Neuronal stem cell (in vitro differentiated cells): Measurements from ENCODE around the gene DOCK4.

Source experiments
- DNase-seq: peaks from one replicate; pipeline ENCODE4 v3.0.0-alpha.2; 2013; ENCODE audit warnings: low spot score
- H2AFZ ChIP-seq: one replicate; pipeline ENCODE4 v1.6.1; 2013; ENCODE audit warnings: mild to moderate bottlenecking, low read length, inconsistent platforms
- H2AK5ac ChIP-seq: 2 replicates; pipeline ENCODE4 v1.6.1; 2013; ENCODE audit warnings: low read depth, mild to moderate bottlenecking, inconsistent platforms, low read length, moderate library complexity, mixed read lengths
- H2BK120ac ChIP-seq: 2 replicates; pipeline ENCODE4 v1.6.1; 2013; ENCODE audit warnings: low read depth, mild to moderate bottlenecking, inconsistent platforms, low read length, moderate library complexity, mixed read lengths
- H2BK12ac ChIP-seq: one replicate; pipeline ENCODE4 v1.6.1; 2013; ENCODE audit warnings: low read length, inconsistent platforms
- H2BK15ac ChIP-seq: 2 replicates; pipeline ENCODE4 v1.6.1; 2013; ENCODE audit warnings: mild to moderate bottlenecking, low read length, inconsistent platforms, mixed read lengths
- H2BK5ac ChIP-seq: one replicate; pipeline ENCODE4 v1.6.1; 2013; ENCODE audit warnings: inconsistent platforms, mild to moderate bottlenecking, low read length, moderate library complexity
- H3K14ac ChIP-seq: one replicate; pipeline ENCODE4 v1.6.1; 2013; ENCODE audit warnings: low read length, inconsistent platforms
- H3K18ac ChIP-seq: 2 replicates; pipeline ENCODE4 v1.6.1; 2013; ENCODE audit warnings: low read length, inconsistent platforms
- H3K23ac ChIP-seq: 2 replicates; pipeline ENCODE4 v1.6.1; 2013; ENCODE audit warnings: low read depth, mild to moderate bottlenecking, mixed read lengths, low read length, inconsistent platforms; ENCODE audit not compliant: poor library complexity
- H3K27ac ChIP-seq: replicated peaks from 3 replicates; pipeline ENCODE4 v1.5.1; 2013; ENCODE audit warnings: low read length, inconsistent platforms
- H3K27me3 ChIP-seq, 3 experiments: 2 replicates each; pipeline ENCODE4 v1.6.1; 2013; ENCODE audit warnings: low read length in 3 of 3, mild to moderate bottlenecking in 2 of 3, inconsistent platforms in 1 of 3, low read depth in 1 of 3, mixed read lengths in 1 of 3, moderate library complexity in 1 of 3; ENCODE audit not compliant: control insufficient read depth in 3 of 3, insufficient read depth in 3 of 3
- H3K36me3 ChIP-seq, 2 donors: replicated peaks in 1 of 2; 2 replicates each; pipeline ENCODE4 v1.6.1; 2013; ENCODE audit warnings: low read length in 2 of 2; ENCODE audit not compliant: control insufficient read depth in 2 of 2, insufficient read depth in 2 of 2
- H3K4ac ChIP-seq: 2 replicates; pipeline ENCODE4 v1.6.1; 2013; ENCODE audit warnings: inconsistent platforms, mild to moderate bottlenecking, low read length, moderate library complexity
- H3K4me1 ChIP-seq, 2 donors: 1 replicate in 1 of 2; 2 replicates in 1 of 2; pipeline ENCODE4 v1.6.1; 2013; ENCODE audit warnings: low read length in 2 of 2, low read depth in 1 of 2; ENCODE audit not compliant: control insufficient read depth in 2 of 2, insufficient read depth in 1 of 2
- H3K4me2 ChIP-seq: one replicate; pipeline ENCODE4 v1.6.1; 2013; ENCODE audit warnings: mild to moderate bottlenecking, low read length, inconsistent platforms; ENCODE audit not compliant: insufficient read depth, poor library complexity, severe bottlenecking
- H3K4me3 ChIP-seq, 2 donors: 2 replicates each; pipeline ENCODE4 v1.5.1; 2013; ENCODE audit warnings: low read length in 2 of 2, mild to moderate bottlenecking in 2 of 2, inconsistent platforms in 1 of 2, moderate library complexity in 1 of 2
- H3K79me1 ChIP-seq: one replicate; pipeline ENCODE4 v1.6.1; 2013; ENCODE audit warnings: low read depth, mild to moderate bottlenecking, inconsistent platforms, low read length, moderate library complexity
- H3K9ac ChIP-seq: one replicate; pipeline ENCODE4 v1.6.1; 2013; ENCODE audit warnings: mild to moderate bottlenecking, low read depth, low read length, inconsistent platforms; ENCODE audit not compliant: poor library complexity
- H3K9me3 ChIP-seq, 2 donors: replicated peaks in 1 of 2; 2 replicates each; pipeline versions ENCODE3 to v1.6.1; 2013; ENCODE audit warnings: low read length in 2 of 2, mild to moderate bottlenecking in 2 of 2, inconsistent platforms in 1 of 2, low read depth in 1 of 2, mixed read lengths in 1 of 2, moderate library complexity in 1 of 2; ENCODE audit not compliant: control insufficient read depth in 2 of 2, insufficient read depth in 1 of 2
- H4K8ac ChIP-seq: one replicate; pipeline ENCODE4 v1.6.1; 2013; ENCODE audit warnings: low read depth, mild to moderate bottlenecking, inconsistent platforms, low read length, moderate library complexity
- H4K91ac ChIP-seq: one replicate; pipeline ENCODE4 v1.6.1; 2013; ENCODE audit warnings: low read length, low read depth, mild to moderate bottlenecking, inconsistent platforms; ENCODE audit not compliant: poor library complexity
- WGBS, 2 donors: extraction: QIAGEN DNeasy Blood & Tissue Kit; methylation state at CpG; one replicate each; pipeline ENCODE4 v1.1.7; 2013; ENCODE audit warnings: missing lambda C conversion rate in 2 of 2, mixed read lengths in 1 of 2; ENCODE audit not compliant: insufficient read length in 2 of 2, insufficient replicate concordance in 1 of 2; ENCODE audit errors: extremely low coverage in 2 of 2; 5-methylcytosine and 5-hydroxymethylcytosine counted together

The DOCK4 gene

GRCh38 chr7:112056409-112056808, 149.8 kb downstream of the DOCK4 start:
- no peaks in the 10 kb centered on the region for H3K79me1 ChIP-seq
- H3K18ac ChIP-seq: no peak overlapping the region
- H2AK5ac ChIP-seq: no peak overlapping the region
- H3K4me1 ChIP-seq: no peaks in the 10 kb centered on the region
- no peak overlapping the region for H2BK15ac ChIP-seq
- no peak overlapping the region for H3K9ac ChIP-seq
- H2AFZ ChIP-seq: no peak overlapping the region
- H3K23ac ChIP-seq: no peak overlapping the region
- H4K91ac ChIP-seq: no peak overlapping the region
- H3K4me3 ChIP-seq: no peak overlapping the region
- no peaks in the 10 kb centered on the region for H3K9me3 ChIP-seq
- H3K4ac ChIP-seq: no peak overlapping the region
- H2BK12ac ChIP-seq: no peak overlapping the region
- no peaks in the 10 kb centered on the region for H3K36me3 ChIP-seq
- H3K27me3 ChIP-seq: no peaks in the 10 kb centered on the region
- no peak overlapping the region for H3K27ac ChIP-seq
- H4K8ac ChIP-seq: no peak overlapping the region
- H2BK120ac ChIP-seq: no peak overlapping the region
- no peak overlapping the region for H3K4me2 ChIP-seq
- no peak for DNase-seq
- no peak overlapping the region for H2BK5ac ChIP-seq
- WGBS, 2 donors: no CpG with 5 or more reads among the region's 2 CpGs
- H3K14ac ChIP-seq: no peak overlapping the region

GRCh38 chr7:112053737-112054069, 152.5 kb downstream of the DOCK4 start:
- H2AFZ ChIP-seq: no peak overlapping the region
- no peak overlapping the region for H3K23ac ChIP-seq
- H3K4me3 ChIP-seq: no peak overlapping the region
- no peak for DNase-seq
- H3K14ac ChIP-seq: no peak overlapping the region
- H3K18ac ChIP-seq: no peak overlapping the region
- no peak overlapping the region for H2BK12ac ChIP-seq
- H3K4ac ChIP-seq: no peak overlapping the region
- no peak overlapping the region for H2BK15ac ChIP-seq
- no peaks in the 10 kb centered on the region for H3K4me1 ChIP-seq
- H4K8ac ChIP-seq: no peak overlapping the region
- H4K91ac ChIP-seq: no peak overlapping the region
- no peak overlapping the region for H2BK5ac ChIP-seq
- no peaks in the 10 kb centered on the region for H3K27me3 ChIP-seq
- no peaks in the 10 kb centered on the region for H3K36me3 ChIP-seq
- no peaks in the 10 kb centered on the region for H3K9me3 ChIP-seq
- no peak overlapping the region for H3K9ac ChIP-seq
- no peak overlapping the region for H2BK120ac ChIP-seq
- no CpG with 5 or more reads among the region's 5 CpGs for WGBS, 2 donors
- no peak overlapping the region for H2AK5ac ChIP-seq
- no peak overlapping the region for H3K4me2 ChIP-seq
- H3K79me1 ChIP-seq: no peaks in the 10 kb centered on the region
- no peak overlapping the region for H3K27ac ChIP-seq

- Histone ChIP-seq H3K23ac (no peak overlapping the region), H2AFZ (no peak overlapping the region), H3K79me1 (no peaks in the 10 kb centered on the region), H3K9me3 (no peaks in the 10 kb centered on the region), H3K9ac (no peak overlapping the region), H3K4me3 (no peak overlapping the region), H2BK15ac (no peak overlapping the region), H4K8ac (no peak overlapping the region), H3K4me1 (no peaks in the 10 kb centered on the region), H3K4ac (no peak overlapping the region), H3K27me3 (no peaks in the 10 kb centered on the region), H4K91ac (no peak overlapping the region), H3K14ac (no peak overlapping the region), H3K4me2 (no peak overlapping the region), H2AK5ac (no peak overlapping the region), H3K27ac (no peak overlapping the region), H2BK5ac (no peak overlapping the region), H2BK12ac (no peak overlapping the region), H3K18ac (no peak overlapping the region), H3K36me3 (no peaks in the 10 kb centered on the region), H2BK120ac (no peak overlapping the region)
- WGBS, 2 donors: no CpG with 5 or more reads among the region's 1 CpG
- no peak for DNase-seq
Measured at GRCh38 chr7:112052993-112053736, 153.0 kb downstream of the DOCK4 start.

- H3K14ac ChIP-seq: no peak overlapping the region
- H3K27ac ChIP-seq: no peak overlapping the region
- no peak overlapping the region for H2AK5ac ChIP-seq
Measured at GRCh38 chr7:112052498-112052897, 153.7 kb downstream of the DOCK4 start.

More at GRCh38 chr7:112052498-112052897, 153.7 kb downstream of the DOCK4 start:
- DNase-seq: no peak
- no peak overlapping the region for H2BK5ac ChIP-seq
- no peak overlapping the region for H4K91ac ChIP-seq
- H4K8ac ChIP-seq: no peak overlapping the region
- no peak overlapping the region for H3K4me2 ChIP-seq
- H3K4me1 ChIP-seq: no peaks in the 10 kb centered on the region
- WGBS, 2 donors: no CpG with 5 or more reads among the region's 1 CpG
- H2BK12ac ChIP-seq: no peak overlapping the region
- no peak overlapping the region for H3K4ac ChIP-seq
- no peak overlapping the region for H3K23ac ChIP-seq
- H2BK15ac ChIP-seq: no peak overlapping the region
- no peak overlapping the region for H3K9ac ChIP-seq
- no peak overlapping the region for H3K4me3 ChIP-seq
- no peaks in the 10 kb centered on the region for H3K36me3 ChIP-seq
- no peak overlapping the region for H2BK120ac ChIP-seq
- no peak overlapping the region for H3K18ac ChIP-seq
- no peaks in the 10 kb centered on the region for H3K79me1 ChIP-seq
- H2AFZ ChIP-seq: no peak overlapping the region
- peaks cover 3 to 5% of the 10 kb centered on the region in 2 donors for H3K9me3 ChIP-seq
- no peaks in the 10 kb centered on the region for H3K27me3 ChIP-seq
